Activated T-cell treated with anti-CD3 and anti-CD28 coated beads for 48 hours (primary cell): ENCODE results near the gene NOXO1.
"Not testable (repeated sequence)": the region's sequence is repeated elsewhere in the genome, so short reads cannot be mapped to it uniquely, and the experiment has no call there.

Experiments used
- DNase-seq: peaks from one replicate; pipeline ENCODE4 v3.0.0-alpha.2; 2020; ENCODE audit warnings: low read depth

NOXO1 gene, protein sequence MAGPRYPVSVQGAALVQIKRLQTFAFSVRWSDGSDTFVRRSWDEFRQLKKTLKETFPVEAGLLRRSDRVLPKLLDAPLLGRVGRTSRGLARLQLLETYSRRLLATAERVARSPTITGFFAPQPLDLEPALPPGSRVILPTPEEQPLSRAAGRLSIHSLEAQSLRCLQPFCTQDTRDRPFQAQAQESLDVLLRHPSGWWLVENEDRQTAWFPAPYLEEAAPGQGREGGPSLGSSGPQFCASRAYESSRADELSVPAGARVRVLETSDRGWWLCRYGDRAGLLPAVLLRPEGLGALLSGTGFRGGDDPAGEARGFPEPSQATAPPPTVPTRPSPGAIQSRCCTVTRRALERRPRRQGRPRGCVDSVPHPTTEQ

DNA sequence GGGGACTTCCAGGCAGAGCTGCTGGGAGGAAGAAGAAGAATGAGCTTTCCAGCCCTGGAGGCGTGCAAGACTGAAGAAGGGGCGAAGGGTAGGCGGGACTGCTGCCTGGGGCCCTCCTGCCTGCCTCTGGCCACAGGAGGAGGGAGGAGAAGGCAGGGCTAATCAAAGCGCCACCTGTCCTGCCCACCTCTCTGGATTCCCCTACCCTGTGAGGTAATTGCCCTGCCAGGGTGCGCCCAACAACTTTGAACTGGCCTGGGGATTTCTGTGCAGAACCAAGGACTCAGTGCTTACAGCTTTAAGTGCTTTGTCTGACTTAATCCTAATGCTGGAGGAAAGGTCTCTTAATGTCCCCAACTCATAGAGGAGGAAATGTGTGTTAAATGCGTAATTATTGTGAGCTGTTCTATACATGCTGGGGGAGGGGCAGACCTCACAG, at the start of gene NOXO1:
Gene NOXO1 (minus strand): TSS at position 72 of the 439 bp plus-strand sequence. CDS start 290 bp downstream, outside the sequence.
- DNase-seq: no peak

DNA sequence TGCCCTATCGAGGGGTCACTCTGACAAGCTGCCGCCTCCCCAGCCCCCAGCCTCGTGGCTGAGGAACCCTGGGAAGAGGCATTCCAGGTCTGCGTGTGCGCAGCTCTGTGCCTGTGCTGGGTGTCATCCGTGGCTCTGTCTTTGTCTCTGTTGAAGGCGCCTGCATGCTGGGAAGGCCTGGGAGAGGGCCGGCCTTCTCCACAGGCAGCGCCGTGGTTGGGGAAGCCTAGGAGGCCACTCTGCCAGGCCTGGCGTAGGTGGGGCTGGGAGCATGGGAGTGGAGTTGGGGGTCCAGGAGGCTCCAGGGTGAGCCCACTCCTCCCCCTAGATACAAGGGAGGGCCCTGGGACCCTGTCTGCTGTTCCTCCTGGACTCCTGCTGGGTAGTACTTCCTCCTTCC, 48.8 kb upstream of the NOXO1 start:
- DNase-seq: no peak

GRCh38 chr16:2029350-2029749, 48.1 kb upstream of the NOXO1 start:
- DNase-seq: no peak

DNA sequence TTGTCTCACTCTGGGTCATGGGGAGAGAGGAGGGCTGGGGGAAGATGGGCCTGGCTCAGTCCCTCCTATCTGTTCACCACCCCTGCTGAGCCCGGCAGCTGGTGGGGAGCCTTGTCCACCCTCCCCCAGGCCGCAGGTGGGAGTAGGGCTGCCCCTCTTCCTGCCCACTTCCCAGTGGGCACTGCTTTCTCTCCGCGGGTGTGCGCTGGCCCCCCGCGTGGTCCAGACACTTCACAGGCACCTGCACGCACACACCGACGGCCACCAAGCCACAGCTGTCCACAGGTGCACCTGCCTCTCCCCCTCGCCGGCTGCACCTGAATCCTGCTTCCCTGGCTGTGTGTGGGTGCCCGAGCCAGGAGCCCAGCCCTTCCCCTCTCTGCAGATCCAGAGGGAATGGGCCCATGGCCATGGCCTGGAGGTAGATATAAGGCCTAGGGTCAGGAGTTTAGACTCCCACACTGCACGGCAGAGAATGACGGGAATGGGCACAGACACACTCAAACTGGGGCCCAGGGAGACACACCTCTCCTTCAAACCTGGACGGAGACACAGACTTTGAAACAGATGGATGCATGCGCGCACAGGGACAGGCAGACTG, 47.5 kb upstream of the NOXO1 start:
- DNase-seq: no peak

DNA sequence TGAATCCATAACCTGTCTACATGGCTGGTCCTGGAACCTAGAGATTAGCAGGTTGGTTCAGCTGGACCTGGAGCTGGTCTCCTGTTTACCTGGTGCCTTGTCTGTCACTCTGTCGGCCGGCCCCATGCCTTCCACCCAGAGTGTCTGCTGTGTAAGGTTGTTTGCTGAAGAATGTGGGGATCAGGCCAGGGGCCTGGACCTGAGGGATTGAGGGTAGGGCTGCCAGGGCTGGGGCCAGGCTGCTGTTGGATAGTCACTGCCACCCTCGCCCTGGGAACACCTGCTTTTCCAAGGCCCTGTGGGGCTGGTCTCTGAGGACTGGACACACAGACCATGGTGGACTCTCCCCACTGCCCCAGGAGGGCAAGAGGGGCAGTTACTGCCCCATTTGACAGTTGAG, 46.9 kb upstream of the NOXO1 start:
- no peak for DNase-seq

DNA sequence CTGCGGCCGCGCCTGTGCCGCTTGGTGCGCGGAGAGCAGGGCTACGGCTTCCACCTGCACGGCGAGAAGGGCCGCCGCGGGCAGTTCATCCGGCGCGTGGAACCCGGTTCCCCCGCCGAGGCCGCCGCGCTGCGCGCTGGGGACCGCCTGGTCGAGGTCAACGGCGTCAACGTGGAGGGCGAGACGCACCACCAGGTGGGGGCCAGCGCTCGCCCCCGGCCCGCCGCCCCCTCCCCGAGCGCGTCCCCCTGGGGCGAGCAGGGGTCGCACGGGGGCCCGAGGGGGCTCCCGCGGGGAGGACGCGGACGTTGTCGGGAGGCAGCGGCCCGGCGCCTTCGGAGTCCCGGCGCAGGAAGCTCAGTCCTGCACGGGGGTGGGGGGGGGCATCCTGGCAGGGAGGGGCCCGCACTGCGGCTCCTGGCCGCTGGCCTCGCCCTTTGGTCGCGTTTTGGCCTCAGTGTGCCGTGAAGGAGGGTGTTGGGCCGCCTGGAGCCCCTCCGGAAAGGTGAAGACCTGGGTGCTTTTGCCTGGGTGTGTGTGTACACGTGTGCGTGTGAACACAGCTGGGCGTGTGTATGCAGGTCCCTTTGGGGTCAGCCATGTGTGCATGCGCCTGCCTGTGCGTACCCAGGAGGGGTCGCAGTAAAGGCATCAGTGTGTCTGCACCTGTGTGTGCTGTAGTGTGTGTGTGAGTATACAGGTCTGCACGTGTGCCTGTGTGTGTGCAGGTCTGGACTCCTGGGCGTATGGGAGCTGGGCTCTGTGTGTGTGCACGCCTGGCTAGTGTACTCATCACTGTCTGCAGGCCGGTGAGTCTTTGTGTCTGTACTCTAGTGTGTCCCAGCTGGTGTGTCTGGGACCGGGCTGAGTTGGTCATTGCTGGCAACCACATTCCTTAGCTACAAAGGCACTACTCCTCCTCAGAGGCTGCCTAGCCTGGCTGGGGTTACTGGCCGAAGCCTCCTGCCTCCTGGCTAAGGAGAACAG, 46.0 kb upstream of the NOXO1 start:
- DNase-seq: no peak

GRCh38 chr16:2026461-2027023, 45.3 kb upstream of the NOXO1 start, which contains the start of gene NHERF2:
Gene NHERF2 (plus strand): TSS chr16:2026902. CDS start chr16:2027006, 104 bp downstream.
- DNase-seq: no peak

GRCh38 chr16:2025878-2026460, 44.7 kb upstream of the NOXO1 start:
- DNase-seq: no peak

- no peak for DNase-seq
These were observed 44.0 kb upstream of the NOXO1 start for GRCh38 chr16:2025251-2025650.

- no peak for DNase-seq
These were observed 42.8 kb upstream of the NOXO1 start for GRCh38 chr16:2024032-2024420.

DNA sequence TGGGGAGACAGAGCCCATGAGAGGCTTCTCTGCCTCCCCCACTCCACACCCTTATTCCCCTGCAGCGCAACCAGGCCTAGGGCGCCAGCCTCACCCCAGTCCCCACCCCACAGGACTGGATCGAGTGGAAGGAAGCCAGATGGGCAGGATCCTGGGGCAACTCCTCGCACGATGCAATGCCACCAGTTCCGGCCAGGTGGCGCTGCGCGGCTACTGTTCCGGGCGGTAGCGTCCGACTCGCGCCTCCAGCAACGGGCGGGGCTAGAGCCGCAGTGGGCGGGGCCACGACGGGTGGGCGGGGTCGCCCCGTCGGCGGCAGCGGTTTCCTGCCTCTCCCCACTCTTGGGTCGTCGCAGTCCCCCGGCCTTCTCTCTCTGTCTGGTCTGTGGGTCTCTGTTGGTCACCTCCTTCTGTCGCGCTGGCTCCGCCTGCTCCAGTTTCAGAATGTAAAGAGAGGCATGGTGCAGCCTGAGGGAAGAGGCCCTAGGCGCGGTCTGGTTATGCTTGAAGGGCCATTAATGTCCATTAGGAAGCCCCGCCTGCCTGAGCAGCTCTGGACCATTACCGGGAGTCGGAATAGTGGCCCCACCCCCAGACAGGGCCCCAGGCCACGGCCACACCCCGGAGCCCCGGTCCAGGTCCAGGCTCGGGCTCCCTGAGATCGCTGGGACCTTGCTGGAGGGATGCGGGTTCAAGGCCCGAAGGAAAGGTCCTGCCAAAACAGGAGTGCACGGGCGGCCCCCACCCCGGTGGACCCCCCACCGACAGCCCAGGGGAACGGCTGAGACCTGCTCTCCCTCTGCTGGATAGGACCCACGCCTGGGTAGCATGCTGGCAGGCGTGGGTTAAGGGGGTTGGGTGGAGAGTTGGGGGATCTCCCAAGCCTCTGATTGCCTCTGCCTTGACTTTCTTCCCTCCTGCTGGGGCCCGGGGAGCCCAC, 42.1 kb upstream of the NOXO1 start:
- DNase-seq: peak; percentile 96

GRCh38 chr16:2022723-2023091, 41.4 kb upstream of the NOXO1 start:
- DNase-seq: peak; percentile 21

GRCh38 chr16:2019921-2020831, 38.9 kb upstream of the NOXO1 start:
- DNase-seq: no peak

DNA sequence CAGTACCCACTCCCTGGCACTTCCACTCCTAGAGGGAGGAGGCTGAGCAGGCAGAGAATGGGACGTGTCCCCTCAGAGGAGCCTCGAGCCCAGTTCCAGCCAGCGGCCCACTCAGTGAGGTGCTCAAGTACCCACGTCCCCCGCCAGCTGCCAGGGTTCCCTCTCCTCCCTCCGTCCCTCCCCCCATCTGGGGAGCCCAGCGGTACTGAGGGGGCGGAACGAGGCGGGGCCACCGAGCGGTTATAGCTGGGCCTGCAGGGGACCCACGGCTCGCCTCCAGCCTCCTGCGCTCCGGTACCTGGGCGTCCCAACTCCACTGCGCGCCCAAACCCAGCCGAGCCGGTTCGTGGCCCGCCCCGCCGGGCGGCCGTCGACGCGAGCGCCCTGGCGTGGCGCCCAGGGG, 38.2 kb upstream of the NOXO1 start, which contains the start of gene NPW:
Gene NPW (plus strand): TSS at position 268 of the 403 bp plus-strand sequence.
- DNase-seq: peak; percentile 33

DNA sequence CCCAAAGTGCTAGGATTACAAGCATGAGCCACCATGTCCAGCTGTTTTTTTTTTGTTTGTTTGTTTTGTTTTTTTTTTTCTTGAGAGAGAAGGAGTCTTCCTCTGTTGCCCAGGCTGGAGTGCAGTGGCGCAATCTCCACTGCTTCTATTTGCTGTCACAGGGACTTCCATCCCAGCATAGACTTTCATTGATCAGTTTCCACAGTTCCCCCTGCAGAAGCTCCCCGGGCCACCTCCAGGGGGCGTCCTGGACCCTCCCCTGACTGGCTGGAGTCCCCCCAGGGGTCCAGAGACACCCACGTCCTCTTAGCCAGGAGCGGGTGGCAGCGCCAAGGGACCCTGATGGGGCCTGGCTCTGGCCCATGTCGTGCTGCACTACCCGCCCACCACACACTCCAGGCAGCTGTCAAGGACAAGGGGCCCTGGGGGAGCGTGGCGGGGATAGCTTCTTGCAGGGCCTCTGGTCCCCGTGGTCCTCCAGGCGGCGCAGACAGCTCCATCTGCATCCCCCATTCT, 35.2 kb upstream of the NOXO1 start:
- no peak for DNase-seq

DNA sequence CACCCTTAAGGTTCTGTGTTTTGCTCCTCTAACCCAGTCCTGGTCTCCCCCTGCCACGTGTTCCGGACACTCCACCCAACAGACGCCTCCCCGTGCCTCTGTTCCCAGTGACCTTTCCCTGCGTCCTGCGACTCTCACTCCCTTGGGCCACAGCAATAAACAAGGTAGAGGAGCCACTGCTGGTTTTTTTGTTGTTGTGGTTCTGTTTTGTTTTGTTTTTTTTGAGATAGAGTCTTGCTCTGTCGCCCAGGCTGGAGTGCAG, 34.6 kb upstream of the NOXO1 start:
- no peak for DNase-seq

- no peak for DNase-seq
These were observed 34.1 kb upstream of the NOXO1 start for GRCh38 chr16:2015117-2015946.

DNA sequence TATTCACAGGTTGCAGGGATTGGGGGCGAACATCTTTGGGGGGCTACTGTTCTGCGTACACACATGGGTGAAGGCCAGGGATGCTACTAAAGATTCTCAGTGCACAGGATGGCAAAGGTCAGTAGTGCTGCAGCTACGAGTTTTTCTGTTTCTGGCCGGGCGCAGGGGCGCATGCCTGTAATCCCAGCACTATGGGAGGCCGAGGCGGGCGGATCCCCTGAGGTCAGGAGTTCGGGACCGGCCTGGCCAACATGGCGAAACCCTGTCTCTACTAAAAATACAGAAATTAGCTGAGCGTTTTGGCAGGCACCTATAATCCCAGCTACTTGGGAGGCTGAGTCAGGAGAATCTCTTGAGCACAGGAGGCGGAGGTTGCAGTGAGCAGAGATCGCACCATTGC, 32.3 kb upstream of the NOXO1 start:
- no peak for DNase-seq

- DNase-seq: not testable (repeated sequence)
These were observed 30.5 kb upstream of the NOXO1 start for GRCh38 chr16:2011726-2012125.
